SK-N-SH treated with all-trans-retinoic acid at 6 μM for 48 hours (cell line): Measurements from ENCODE around the gene GATA5.

Experiments
- ATAC-seq: fragments of 200-7000 bp; cut with Tn5 transposase; 3 replicates; pipeline ENCODE4 v1.9.1; 2020; ENCODE audit warnings: mild to moderate bottlenecking, moderate library complexity
- ARNTL ChIP-seq: fragments of 450-650 bp; formaldehyde crosslinking; IDR thresholded peaks from 2 replicates; pipeline ENCODE4 v1.5.0; 2020; ENCODE audit warnings: low read depth, mild to moderate bottlenecking, moderate library complexity, borderline replicate concordance
- CREB5 ChIP-seq: fragments of 250-450 bp; sonication (Bioruptor Pico); IDR thresholded peaks from 2 replicates; pipeline ENCODE4 v1.5.1; 2020; ENCODE audit warnings: low read depth, mild to moderate bottlenecking, moderate library complexity
- CSDC2 ChIP-seq: fragments of 250-450 bp; sonication (Bioruptor Pico); IDR thresholded peaks from 2 replicates; pipeline ENCODE4 v1.5.0; 2020; ENCODE audit warnings: mild to moderate bottlenecking, moderate library complexity
- CSRNP3 ChIP-seq: fragments of 250-450 bp; sonication (Bioruptor Pico); IDR thresholded peaks from 2 replicates; pipeline ENCODE4 v1.5.1; 2021; ENCODE audit warnings: mild to moderate bottlenecking, moderate library complexity
- ESRRG ChIP-seq: fragments of 250-450 bp; sonication (Bioruptor Pico); IDR thresholded peaks from 2 replicates; pipeline ENCODE4 v1.6.1; 2021; ENCODE audit warnings: mild to moderate bottlenecking
- GLIS3 ChIP-seq: fragments of 250-450 bp; sonication (Bioruptor Pico); IDR thresholded peaks from 2 replicates; pipeline ENCODE4 v1.5.0; 2020; ENCODE audit warnings: mild to moderate bottlenecking, moderate library complexity
- ISL1 ChIP-seq: fragments of 250-450 bp; sonication (Bioruptor Pico); IDR thresholded peaks from 2 replicates; pipeline ENCODE4 v2.1.2; 2022; ENCODE audit warnings: mild to moderate bottlenecking, moderate library complexity
- OSR1 ChIP-seq: fragments of 250-450 bp; sonication (Bioruptor Pico); IDR thresholded peaks from 2 replicates; pipeline ENCODE4 v1.8.0; 2022; ENCODE audit warnings: moderate library complexity, mild to moderate bottlenecking, inconsistent platforms
- POU6F1 ChIP-seq: fragments of 250-450 bp; sonication (Bioruptor Pico); IDR thresholded peaks from 2 replicates; pipeline ENCODE4 v1.8.0; 2021; ENCODE audit warnings: low read depth, mild to moderate bottlenecking, moderate library complexity, borderline replicate concordance
- PPARA ChIP-seq: fragments of 250-450 bp; sonication (Bioruptor Pico); IDR thresholded peaks from 2 replicates; pipeline ENCODE4 v1.5.0; 2020; ENCODE audit warnings: mild to moderate bottlenecking, borderline replicate concordance
- RARB ChIP-seq: fragments of 250-450 bp; sonication (Bioruptor Pico); IDR thresholded peaks from 2 replicates; pipeline ENCODE4 v1.8.0; 2021; ENCODE audit warnings: mild to moderate bottlenecking, moderate library complexity
- SNAI2 ChIP-seq: fragments of 250-450 bp; sonication (Bioruptor Pico); IDR thresholded peaks from 2 replicates; pipeline ENCODE4 v1.5.0; 2020; ENCODE audit warnings: mild to moderate bottlenecking, moderate library complexity
- TCF4 ChIP-seq: fragments of 250-450 bp; sonication (Bioruptor Pico); IDR thresholded peaks from 2 replicates; pipeline ENCODE4 v1.8.0; 2021; ENCODE audit warnings: mild to moderate bottlenecking, moderate library complexity, borderline replicate concordance
- TOX ChIP-seq: fragments of 250-450 bp; sonication (Bioruptor Pico); IDR thresholded peaks from 2 replicates; pipeline ENCODE4 v1.8.0; 2021; ENCODE audit warnings: mild to moderate bottlenecking, moderate library complexity, borderline replicate concordance
- TSHZ2 ChIP-seq: fragments of 250-450 bp; sonication (Bioruptor Pico); IDR thresholded peaks from 2 replicates; pipeline ENCODE4 v1.5.0; 2020; ENCODE audit warnings: mild to moderate bottlenecking, moderate library complexity
- ZC3H10 ChIP-seq: fragments of 250-450 bp; sonication (Bioruptor Pico); IDR thresholded peaks from 2 replicates; pipeline ENCODE4 v1.5.1; 2021; ENCODE audit warnings: mild to moderate bottlenecking, moderate library complexity
- ZFP3 ChIP-seq: fragments of 250-450 bp; sonication (Bioruptor Pico); IDR thresholded peaks from 2 replicates; pipeline ENCODE4 v1.5.0; 2020; ENCODE audit warnings: mild to moderate bottlenecking, moderate library complexity
- ZFP30 ChIP-seq: fragments of 450-650 bp; formaldehyde crosslinking; IDR thresholded peaks from 2 replicates; pipeline ENCODE4 v1.5.0; 2022; ENCODE audit warnings: mild to moderate bottlenecking, moderate library complexity
- ZNF565 ChIP-seq: fragments of 450-650 bp; formaldehyde crosslinking; conservative IDR thresholded peaks from 2 replicates; pipeline ENCODE4 v1.5.0; 2020; ENCODE audit warnings: low read depth, mild to moderate bottlenecking, moderate library complexity
- ZNF70 ChIP-seq: fragments of 450-650 bp; formaldehyde crosslinking; IDR thresholded peaks from 2 replicates; pipeline ENCODE4 v1.5.0; 2020; ENCODE audit warnings: mild to moderate bottlenecking, moderate library complexity
- ZNF8 ChIP-seq: fragments of 450-650 bp; formaldehyde crosslinking; IDR thresholded peaks from 2 replicates; pipeline ENCODE4 v1.5.0; 2020; ENCODE audit warnings: mild to moderate bottlenecking, moderate library complexity

Gene GATA5

GRCh38 chr20:62464425-62464770 is 11.4 kb downstream of the GATA5 start:
- ATAC-seq = no peak

GRCh38 chr20:62463651-62464424 is 12.0 kb downstream of the GATA5 start:
- no peak for ATAC-seq
- TF ChIP-seq CSDC2 (no peak), PPARA (CRISPR knock-in tag) (no peak), SNAI2 (CRISPR knock-in tag) (no peak)

More at GRCh38 chr20:62464425-62464770, 11.4 kb downstream of the GATA5 start:
- TF ChIP-seq ZNF565 (CRISPR knock-in tag) = no peak
- TF ChIP-seq TSHZ2 (CRISPR knock-in tag) = no peak
- no peak for TF ChIP-seq ZNF70 (CRISPR knock-in tag)
- no peak for TF ChIP-seq ZC3H10 (CRISPR knock-in tag)
- TF ChIP-seq POU6F1 (CRISPR knock-in tag) = no peak
- TF ChIP-seq TCF4 (CRISPR knock-in tag) = no peak
- no peak for TF ChIP-seq ARNTL (CRISPR knock-in tag)
- TF ChIP-seq OSR1 (CRISPR knock-in tag) = no peak
- no peak for TF ChIP-seq GLIS3
- TF ChIP-seq, all 23 proteins: peak for 0

GRCh38 chr20:62462976-62463592 is 12.7 kb downstream of the GATA5 start:
- ATAC-seq = no peak
- TF ChIP-seq ZNF565 (CRISPR knock-in tag) (no peak), CREB5 (no peak), ZFP3 (CRISPR knock-in tag) (no peak), ZC3H10 (CRISPR knock-in tag) (no peak), TSHZ2 (CRISPR knock-in tag) (no peak), TOX (no peak), OSR1 (CRISPR knock-in tag) (no peak), POU6F1 (CRISPR knock-in tag) (no peak), ESRRG (no peak), CSRNP3 (no peak), PPARA (CRISPR knock-in tag) (no peak), ARNTL (CRISPR knock-in tag) (no peak), ZFP30 (CRISPR knock-in tag) (no peak), ISL1 (CRISPR knock-in tag) (no peak), GLIS3 (no peak), SNAI2 (CRISPR knock-in tag) (no peak), ZNF8 (CRISPR knock-in tag) (no peak), RARB (CRISPR knock-in tag) (no peak)
- TF ChIP-seq, all 23 proteins: peak for 0
